Thyroid gland (tissue), 4 donors: Measurements from ENCODE around the gene PTN.

Experiments
- POLR2A ChIP-seq, 2 donors: fragments of 450-650 bp; IDR thresholded peaks; one replicate each; pipeline ENCODE4 v1.6.1; 2017; ENCODE audit warnings: antibody characterized with exemption in 2 of 2, mild to moderate bottlenecking in 2 of 2, moderate library complexity in 1 of 2
- TF ChIP-seq, protein P1 (sequence below), 6 experiments: fragments of 200-600 bp in 3 of 6; fragments of 450-650 bp in 3 of 6; sonication (generic) in 3 of 6; IDR thresholded peaks; one replicate each; pipeline ENCODE4 v1.5.1; 2016 to 2019; ENCODE audit warnings: antibody characterized with exemption in 6 of 6, mild to moderate bottlenecking in 2 of 6, inconsistent platforms in 1 of 6, moderate library complexity in 1 of 6

DNA sequence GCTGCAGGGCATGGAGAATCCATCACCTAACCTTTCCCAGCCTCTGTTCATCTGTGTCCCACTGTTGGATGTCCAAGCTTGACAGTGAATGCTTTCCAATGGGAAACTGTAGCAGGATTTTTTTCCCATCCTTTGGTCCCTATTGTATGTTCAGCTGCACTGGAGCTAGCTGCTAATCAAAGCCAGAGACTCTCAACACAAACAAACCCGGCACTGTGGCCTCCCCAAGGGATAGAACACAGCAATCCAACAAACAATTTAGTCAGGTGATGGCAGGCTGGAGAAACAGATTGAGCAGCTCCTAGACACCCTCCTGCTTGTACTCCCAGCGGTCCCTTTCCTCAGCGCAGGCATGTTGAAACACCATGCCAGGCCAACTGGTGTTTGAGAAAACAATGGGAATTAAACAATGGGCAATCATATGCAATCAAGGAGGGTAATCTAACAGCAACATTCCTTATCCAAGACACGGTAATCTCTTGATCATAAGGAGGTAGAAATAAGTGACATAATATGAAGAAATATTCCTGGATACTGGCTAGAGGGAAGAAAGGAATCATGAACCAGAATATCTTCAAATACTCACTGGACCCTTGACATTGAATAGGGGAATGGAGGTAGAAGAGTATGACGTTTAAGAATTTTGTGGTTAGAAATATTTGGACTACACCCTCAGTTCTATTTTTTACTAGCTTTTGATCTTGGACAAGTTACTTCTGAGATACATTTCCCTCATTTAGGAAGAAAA lies 15.0 kb downstream of the PTN start:
- TF ChIP-seq, protein P1, sequence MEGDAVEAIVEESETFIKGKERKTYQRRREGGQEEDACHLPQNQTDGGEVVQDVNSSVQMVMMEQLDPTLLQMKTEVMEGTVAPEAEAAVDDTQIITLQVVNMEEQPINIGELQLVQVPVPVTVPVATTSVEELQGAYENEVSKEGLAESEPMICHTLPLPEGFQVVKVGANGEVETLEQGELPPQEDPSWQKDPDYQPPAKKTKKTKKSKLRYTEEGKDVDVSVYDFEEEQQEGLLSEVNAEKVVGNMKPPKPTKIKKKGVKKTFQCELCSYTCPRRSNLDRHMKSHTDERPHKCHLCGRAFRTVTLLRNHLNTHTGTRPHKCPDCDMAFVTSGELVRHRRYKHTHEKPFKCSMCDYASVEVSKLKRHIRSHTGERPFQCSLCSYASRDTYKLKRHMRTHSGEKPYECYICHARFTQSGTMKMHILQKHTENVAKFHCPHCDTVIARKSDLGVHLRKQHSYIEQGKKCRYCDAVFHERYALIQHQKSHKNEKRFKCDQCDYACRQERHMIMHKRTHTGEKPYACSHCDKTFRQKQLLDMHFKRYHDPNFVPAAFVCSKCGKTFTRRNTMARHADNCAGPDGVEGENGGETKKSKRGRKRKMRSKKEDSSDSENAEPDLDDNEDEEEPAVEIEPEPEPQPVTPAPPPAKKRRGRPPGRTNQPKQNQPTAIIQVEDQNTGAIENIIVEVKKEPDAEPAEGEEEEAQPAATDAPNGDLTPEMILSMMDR (IDR thresholded peaks at IDR 0.05): no peak
- no peak for TF ChIP-seq POLR2A (IDR thresholded peaks at IDR 0.05)
